RWPE2 (cell line): ENCODE results near the gene TRPV4.

Experiments
- ATAC-seq: fragments of 200-7000 bp; cut with Tn5 transposase; 3 replicates; pipeline ENCODE4 v1.9.1; 2021; ENCODE audit warnings: low read depth
- DNase-seq: peaks from one replicate; pipeline ENCODE4 v3.0.0-alpha.2; 2020; ENCODE audit warnings: low spot score
- H3K27ac ChIP-seq: fragments of 450-650 bp; 2 replicates; pipeline ENCODE4 v1.5.1; 2017; ENCODE audit warnings: mild to moderate bottlenecking; ENCODE audit not compliant: poor library complexity, severe bottlenecking
- H3K27me3 ChIP-seq: fragments of 250-450 bp; sonication (Bioruptor Pico); 2 replicates; pipeline ENCODE4 v1.5.1; 2021; ENCODE audit warnings: mild to moderate bottlenecking, moderate library complexity; ENCODE audit not compliant: insufficient read depth, poor library complexity, severe bottlenecking
- H3K36me3 ChIP-seq: fragments of 250-450 bp; sonication (Bioruptor Pico); 2 replicates; pipeline ENCODE4 v1.5.1; 2020; ENCODE audit warnings: low read depth, mild to moderate bottlenecking, moderate library complexity
- H3K4me1 ChIP-seq: fragments of 250-450 bp; sonication (Bioruptor Pico); 2 replicates; pipeline ENCODE4 v1.5.1; 2021; ENCODE audit warnings: mild to moderate bottlenecking, moderate library complexity; ENCODE audit not compliant: insufficient read depth, poor library complexity, severe bottlenecking
- H3K4me3 ChIP-seq: fragments of 250-450 bp; sonication (Bioruptor Pico); 2 replicates; pipeline ENCODE4 v1.5.1; 2021; ENCODE audit warnings: mild to moderate bottlenecking, moderate library complexity; ENCODE audit not compliant: severe bottlenecking
- H3K9me3 ChIP-seq: fragments of 250-450 bp; sonication (Bioruptor Pico); 2 replicates; pipeline ENCODE4 v1.5.1; 2021; ENCODE audit warnings: mild to moderate bottlenecking, moderate library complexity; ENCODE audit not compliant: severe bottlenecking
- TF ChIP-seq, protein P1 (sequence below): fragments of 450-650 bp; IDR thresholded peaks from one replicate; pipeline ENCODE4 v1.5.1; 2017; ENCODE audit warnings: mild to moderate bottlenecking, moderate library complexity; ENCODE audit not compliant: poor library complexity, severe bottlenecking

TRPV4 gene

DNA sequence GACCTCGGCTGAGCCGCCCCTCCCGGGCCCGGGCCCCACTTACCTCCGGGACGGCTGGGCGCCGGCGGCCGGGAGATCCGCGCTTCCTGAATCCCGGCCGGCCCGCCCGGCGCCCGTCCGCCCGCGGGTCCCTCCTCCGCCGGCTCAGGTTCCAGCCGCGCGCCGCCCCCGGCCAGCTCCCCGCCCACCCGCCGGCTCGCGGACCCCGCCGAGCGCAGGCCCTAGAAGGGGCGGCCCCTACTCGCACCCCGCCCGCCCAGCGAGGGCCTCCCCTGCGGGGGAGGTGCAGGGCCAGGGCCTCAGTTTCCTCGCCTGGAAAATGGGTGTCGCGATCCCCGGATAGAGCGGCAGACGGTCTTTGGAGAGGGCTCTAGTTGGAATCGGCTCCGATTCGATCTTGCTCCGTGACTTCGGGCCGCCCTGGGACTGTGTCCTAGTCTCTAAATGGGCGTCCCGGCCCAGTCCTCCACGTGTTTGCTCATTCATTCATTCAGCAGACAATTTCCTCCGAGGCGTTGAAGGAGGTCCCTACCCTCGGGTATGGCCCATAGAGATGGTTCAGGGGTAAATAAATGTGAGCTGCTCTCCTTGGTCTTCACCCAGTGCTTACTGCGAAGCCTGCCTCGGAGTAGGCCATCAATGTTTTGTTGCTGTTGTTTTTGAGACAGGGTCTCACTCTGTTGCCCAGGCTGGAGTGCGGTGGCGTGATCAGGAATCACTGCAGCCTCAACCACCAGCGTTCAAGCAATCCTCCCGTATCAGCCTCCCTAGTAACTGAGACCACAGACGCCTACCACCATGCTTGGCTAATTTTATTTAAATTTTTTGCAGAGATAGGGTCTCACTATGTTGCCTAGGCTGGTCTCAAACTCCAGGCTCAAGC, at the start of gene TRPV4:
TSS of gene TRPV4 (minus strand) at position 92 of the 883 bp plus-strand sequence. CDS start 18,602 bp downstream, outside the sequence.
- Histone ChIP-seq H3K27me3 (no peaks in the 10 kb centered on the region), H3K4me1 (peaks cover 19% of the 10 kb centered on the region), H3K9me3 (no peaks in the 10 kb centered on the region), H3K36me3 (no peaks in the 10 kb centered on the region), H3K27ac (no peak within 1 kb of the TSS), H3K4me3 (peak within 1 kb of the TSS; percentile 39)
- TF ChIP-seq, protein P1, sequence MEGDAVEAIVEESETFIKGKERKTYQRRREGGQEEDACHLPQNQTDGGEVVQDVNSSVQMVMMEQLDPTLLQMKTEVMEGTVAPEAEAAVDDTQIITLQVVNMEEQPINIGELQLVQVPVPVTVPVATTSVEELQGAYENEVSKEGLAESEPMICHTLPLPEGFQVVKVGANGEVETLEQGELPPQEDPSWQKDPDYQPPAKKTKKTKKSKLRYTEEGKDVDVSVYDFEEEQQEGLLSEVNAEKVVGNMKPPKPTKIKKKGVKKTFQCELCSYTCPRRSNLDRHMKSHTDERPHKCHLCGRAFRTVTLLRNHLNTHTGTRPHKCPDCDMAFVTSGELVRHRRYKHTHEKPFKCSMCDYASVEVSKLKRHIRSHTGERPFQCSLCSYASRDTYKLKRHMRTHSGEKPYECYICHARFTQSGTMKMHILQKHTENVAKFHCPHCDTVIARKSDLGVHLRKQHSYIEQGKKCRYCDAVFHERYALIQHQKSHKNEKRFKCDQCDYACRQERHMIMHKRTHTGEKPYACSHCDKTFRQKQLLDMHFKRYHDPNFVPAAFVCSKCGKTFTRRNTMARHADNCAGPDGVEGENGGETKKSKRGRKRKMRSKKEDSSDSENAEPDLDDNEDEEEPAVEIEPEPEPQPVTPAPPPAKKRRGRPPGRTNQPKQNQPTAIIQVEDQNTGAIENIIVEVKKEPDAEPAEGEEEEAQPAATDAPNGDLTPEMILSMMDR = no peak
- ATAC-seq (0 out of 3 replicates have a peak, but pooled peaks have one; percentile 16), DNase-seq (no peak)

DNA sequence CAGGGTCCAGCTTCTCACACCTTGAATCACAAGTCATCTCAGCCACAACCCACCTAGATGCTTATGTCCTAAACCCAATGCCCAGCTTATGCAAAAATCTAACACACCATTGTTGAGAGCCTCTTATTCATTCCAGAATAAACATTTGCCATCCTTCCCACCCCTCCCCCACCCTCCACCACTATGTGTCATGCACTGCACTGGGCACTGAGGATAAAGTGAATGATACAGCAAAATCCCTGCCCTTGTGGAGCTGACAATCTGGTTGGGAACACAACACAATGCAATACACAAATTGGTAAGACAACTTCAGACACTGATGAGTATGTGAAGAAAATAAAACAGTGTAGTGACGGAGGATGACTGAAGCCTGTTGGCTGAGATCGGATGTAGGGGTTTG, 48.6 kb upstream of the TRPV4 start:
- TF ChIP-seq, protein P1 = no peak
- ATAC-seq (no peak), DNase-seq (no peak)
- Histone ChIP-seq H3K27ac (peak overlapping the region; percentile 47), H3K4me3 (no peak overlapping the region), H3K36me3 (no peaks in the 10 kb centered on the region), H3K27me3 (no peaks in the 10 kb centered on the region), H3K4me1 (peaks cover 21% of the 10 kb centered on the region), H3K9me3 (no peaks in the 10 kb centered on the region)

DNA sequence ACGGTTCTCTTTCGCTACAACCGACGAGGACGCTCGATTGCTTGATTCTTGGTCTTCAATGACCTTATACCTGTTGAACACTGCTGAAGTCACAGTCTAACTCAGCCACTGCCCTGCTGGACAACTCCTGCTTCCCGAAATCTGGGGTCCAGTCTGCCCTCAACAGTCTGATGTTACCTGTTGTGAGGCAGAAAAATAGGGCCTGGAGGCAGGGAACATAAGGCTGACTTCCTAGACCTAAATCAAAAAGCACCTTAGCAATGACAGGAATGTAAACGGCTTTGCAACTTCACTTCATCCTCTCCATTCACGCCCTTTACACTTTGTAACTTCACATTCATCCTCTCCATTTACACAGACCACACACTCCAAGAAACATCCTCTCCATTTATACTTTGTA, 47.7 kb upstream of the TRPV4 start:
- DNase-seq (no peak), ATAC-seq (no peak; the same call in 2 of the 3 replicates)
- no peaks in the 10 kb centered on the region for H3K36me3 ChIP-seq
- TF ChIP-seq, protein P1 = no peak
- peaks cover 26% of the 10 kb centered on the region for H3K4me1 ChIP-seq
- H3K9me3 ChIP-seq = no peaks in the 10 kb centered on the region
- no peaks in the 10 kb centered on the region for H3K27me3 ChIP-seq
- peak overlapping the region; percentile 98 for H3K4me3 ChIP-seq
- H3K27ac ChIP-seq = peak overlapping the region; percentile 47

DNA sequence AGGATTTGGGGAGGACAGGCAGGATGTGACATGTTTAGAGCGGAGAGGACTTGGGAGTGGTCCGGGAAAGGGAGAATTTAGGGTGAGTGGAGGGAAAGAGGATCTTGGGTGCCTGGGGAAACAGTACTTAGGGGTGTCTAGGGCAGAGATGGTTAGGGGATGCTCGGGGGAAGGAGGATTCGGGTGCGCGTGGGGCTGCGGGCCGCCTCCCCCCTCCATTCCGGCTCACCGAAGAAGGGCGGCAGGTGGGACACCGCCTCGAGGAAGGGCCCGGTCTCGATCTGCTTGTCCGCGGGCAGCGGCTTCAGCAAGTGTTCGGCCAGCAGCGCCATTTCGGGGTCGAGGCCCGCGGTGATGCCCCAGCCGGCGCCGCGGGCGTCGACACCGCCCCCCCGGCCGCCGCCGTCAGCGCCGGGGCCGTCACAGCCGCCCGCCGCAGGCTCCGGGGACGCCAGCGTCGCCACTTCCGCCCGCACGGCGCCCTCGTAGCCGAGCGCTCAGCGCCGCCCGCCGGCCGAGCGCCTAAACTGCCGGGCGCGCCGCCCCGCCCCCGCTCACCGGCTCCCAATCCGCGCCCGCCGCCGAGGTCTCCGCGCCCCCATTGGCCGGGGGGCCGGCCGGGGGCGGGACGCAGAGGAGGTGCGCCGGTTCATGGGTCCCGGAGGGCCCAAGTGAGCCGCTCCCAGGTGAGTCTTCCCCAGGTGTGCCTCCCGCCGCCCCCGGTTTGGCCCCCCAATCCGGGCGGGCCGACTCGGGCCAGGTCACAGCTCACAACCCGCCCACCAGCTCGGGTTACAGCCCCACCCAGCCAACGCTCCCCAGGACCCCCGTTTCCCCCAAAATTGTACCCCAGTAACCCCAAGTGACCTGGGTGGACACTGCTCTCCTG, 47.1 kb upstream of the TRPV4 start, which contains the start of gene GLTP:
TSS of gene GLTP (minus strand) at position 499 of the 889 bp plus-strand sequence. CDS start at position 332, 167 bp downstream.
- Histone ChIP-seq H3K9me3 (no peaks in the 10 kb centered on the region), H3K4me3 (peak within 1 kb of the TSS; percentile 98), H3K36me3 (no peaks in the 10 kb centered on the region), H3K4me1 (peaks cover 26% of the 10 kb centered on the region), H3K27ac (peak within 1 kb of the TSS; percentile 47), H3K27me3 (no peaks in the 10 kb centered on the region)
- DNase-seq (peak; percentile 79), ATAC-seq (peak; percentile 89)
- TF ChIP-seq, protein P1 = peak; percentile 94
